ENCODE data around the gene SMLR1.
A peak's percentile ranks its signal among the peaks of the same experiment; 100 is the strongest.
"Not testable (repeated sequence)": the region's sequence is repeated elsewhere in the genome, so short reads cannot be mapped to it uniquely, and the experiment has no call there.

The SMLR1 gene

DNA sequence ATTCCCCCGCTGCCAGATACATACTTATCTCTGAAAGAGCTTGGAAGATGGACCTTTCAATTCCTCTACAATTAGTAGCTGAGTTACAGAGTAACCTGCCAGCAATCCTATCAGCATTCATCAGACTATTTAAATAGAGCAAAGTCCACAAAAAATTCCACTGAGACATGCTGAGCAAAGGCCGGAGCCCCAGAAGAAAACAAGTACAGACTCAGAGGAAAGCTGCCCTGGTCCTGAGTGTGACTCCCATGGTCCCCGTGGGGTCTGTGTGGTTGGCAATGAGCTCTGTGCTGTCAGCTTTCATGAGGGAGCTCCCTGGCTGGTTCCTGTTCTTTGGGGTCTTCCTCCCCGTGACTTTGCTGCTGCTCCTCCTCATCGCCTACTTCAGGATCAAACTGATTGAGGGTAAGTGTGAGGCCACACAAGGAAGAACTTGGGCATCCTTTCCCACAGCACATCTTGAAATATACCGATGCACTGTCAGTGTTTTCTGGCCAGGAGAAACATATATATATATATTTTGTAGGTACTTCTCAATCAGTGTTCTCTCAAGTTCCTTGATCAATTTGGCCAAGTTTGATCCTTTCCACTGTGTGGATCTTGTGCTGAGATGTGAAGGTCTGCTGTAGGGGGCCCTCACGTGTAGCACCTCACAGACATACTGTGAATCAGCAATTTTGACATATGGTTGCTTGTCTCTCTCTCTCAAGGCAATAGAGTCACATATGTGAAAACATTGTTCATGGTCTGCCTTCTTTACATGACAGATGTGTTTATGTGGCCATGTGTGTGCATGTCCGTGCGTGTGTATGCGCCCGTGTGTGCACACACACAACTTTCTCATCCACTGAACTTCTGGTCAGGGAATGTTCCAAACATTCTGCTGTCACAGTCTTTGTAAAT, at the start of gene SMLR1:
Gene SMLR1, plus strand, starts transcription at position 160 of the 903 bp plus-strand sequence. Its CDS starts 8 bp downstream, at position 168.
- DNase-seq (ENCODE audit: low spot score), result no peak

GRCh38 chr6:130778946-130779657, 48.1 kb upstream of the SMLR1 start:
- DNase-seq (ENCODE audit: low spot score), result no peak

DNA sequence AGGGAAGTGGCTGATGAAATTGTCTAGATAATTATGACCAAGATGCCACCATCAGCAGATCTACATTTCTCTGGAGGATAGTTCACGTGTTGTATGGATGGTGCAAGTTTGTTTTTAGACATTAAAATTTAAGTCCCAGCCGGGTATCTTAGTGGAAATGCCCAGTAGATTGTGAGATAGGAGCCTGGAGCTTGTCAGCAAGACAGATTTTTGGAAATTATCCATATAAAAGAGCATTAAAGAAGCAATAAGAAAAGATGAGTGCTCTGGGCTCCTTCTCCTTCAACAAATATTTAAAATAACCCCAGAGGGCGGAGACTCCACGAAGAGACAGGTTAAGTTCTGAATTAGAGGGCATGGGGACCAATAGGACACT, 47.6 kb upstream of the SMLR1 start:
- DNase-seq (ENCODE audit: low spot score), result no peak

- DNase-seq (ENCODE audit: low spot score), result no peak
Observed at GRCh38 chr6:130780122-130780521, 47.1 kb upstream of the SMLR1 start.

- DNase-seq (ENCODE audit: low spot score), result no peak
Observed at GRCh38 chr6:130781557-130781956, 45.6 kb upstream of the SMLR1 start.

- DNase-seq (ENCODE audit: low spot score), result no peak
Observed at GRCh38 chr6:130783416-130784107, 43.6 kb upstream of the SMLR1 start.

DNA sequence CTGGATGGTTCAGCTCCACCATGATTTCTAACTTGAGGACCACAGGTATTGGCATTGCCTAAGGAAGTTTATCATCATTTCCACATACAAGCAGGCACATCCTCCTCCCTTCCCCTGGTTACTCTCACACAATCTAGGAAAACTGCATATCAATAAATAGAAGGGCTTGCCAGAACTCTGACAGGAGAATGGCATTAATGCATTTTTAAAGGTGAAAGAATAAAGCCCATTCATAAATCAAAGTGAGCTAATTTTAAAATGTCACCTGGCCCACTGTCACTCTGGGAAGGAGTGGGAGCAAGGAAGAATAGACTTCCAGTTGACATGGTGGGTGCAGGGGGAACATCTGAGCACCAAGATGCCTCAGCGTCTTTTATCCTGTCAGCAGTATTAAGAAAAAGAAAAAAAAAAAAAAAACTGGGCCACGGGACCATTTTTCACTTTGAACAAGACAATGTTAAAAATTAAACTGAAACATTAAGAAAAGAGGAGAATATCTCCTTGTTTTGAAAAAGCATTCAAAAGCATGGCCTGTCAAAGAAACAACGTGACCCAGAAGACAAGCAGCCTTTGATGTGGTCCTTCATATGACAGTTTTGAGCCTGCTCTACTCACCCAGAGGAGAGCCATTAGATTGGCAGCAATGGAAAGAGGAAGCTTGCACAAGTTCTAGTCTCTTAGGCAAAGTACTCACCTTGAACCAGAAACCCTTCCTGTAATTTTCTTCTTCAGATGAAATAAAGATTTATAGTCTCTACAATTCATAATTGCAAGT, 39.3 kb upstream of the SMLR1 start:
- DNase-seq (ENCODE audit: low spot score), result no peak

GRCh38 chr6:130788954-130789353, 38.3 kb upstream of the SMLR1 start:
- no peak for DNase-seq (ENCODE audit: low spot score)

DNA sequence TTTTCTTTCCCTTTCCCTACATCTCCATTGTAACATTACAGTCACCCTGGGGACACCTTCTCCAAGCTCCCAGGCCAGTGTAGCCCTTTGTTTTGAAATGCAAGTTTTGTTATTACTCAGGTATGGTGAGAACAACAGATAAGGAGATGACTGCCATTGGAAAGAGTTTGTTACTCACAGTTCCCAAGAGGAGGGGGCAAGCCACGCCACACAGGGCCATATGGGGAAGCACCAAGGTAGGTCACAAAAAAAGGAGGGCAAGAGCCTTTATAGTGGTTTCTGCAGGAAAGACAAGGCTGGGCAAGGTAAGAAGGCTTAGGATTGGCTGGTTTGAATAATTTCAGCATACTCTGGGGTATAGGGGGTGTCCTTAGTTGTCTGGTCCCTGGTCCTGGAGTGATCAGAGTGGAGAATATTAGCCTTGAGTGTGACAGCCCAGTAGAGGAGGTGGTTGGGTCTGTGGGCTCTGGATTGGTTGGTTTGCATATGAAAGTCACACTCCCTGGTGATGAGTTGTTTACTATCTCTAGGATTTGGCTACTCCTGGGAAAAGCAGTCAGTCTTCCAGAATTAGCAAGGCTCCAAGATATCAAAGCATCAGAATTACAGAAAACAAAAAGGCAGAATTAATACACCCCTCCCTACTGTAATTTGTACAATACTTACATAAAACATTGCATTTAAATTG, 33.1 kb upstream of the SMLR1 start:
- DNase-seq (ENCODE audit: low spot score), result no peak

GRCh38 chr6:130794738-130795137, 32.5 kb upstream of the SMLR1 start:
- no peak for DNase-seq (ENCODE audit: low spot score)

DNA sequence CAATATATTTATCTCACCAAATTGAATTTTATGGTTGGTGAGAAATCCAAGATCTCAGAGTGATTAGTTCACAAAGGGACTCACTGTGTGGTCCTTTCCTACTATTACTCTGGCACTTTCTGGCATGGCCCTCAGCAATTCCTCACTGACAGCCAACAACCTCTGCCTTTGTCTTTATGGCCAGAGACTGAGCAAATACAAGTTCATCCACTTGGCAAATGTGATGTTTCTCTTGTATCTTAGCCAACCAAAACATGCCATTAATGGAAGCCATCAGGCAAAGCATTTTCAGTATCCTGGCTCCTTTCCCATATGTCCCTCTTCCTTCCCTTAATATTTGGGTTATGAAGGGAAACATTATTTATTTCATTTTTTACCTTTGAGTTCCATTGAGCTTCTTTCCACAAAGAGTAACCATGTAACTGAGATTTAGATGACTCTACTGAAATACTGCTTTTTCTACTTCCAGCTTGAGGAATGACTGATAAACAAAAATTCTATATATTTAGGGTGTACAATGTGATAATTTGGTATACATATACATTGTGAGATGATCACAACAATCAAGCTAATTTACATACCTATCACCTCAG, 30.8 kb upstream of the SMLR1 start:
- no peak for DNase-seq (ENCODE audit: low spot score)

DNA sequence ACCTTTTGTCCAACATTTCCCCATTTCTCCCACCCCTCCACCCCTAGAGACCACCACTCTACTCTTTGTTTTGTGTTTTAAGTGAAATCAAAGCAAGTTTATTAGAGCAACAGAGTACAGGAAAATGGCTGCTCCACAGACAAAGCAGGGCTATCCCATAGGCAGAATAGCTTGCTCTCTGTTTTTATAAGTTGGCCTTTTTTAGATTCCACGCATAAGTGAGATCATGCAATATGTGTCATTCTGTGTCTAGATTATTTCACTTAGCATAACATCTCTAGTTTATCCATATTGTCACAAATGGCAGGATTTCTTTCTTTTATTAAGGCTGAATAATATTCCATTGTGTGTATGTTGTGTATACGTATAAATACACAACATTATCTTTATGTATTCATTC, 30.1 kb upstream of the SMLR1 start:
- no peak for DNase-seq (ENCODE audit: low spot score)

DNA sequence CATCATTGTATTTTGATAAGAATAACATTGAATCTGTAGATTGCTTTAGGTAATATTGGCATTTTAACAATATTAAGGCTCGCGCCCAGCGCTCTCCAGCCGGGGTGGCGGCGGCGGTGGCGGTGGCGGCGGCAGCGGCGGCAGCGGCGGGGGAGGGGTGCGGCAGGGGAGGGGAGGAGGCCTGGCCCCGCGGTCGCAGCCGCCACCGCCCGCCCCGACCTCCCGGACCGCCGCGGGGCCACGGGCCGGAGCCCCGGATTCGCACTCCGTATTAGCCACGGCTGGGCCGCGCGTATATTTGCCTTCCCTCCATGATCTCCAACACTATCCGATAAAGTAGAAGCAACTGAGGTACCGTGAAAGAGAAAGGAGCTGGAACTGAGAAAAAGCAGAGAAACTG, 25.8 kb upstream of the SMLR1 start:
- DNase-seq (ENCODE audit: low spot score), result not testable (repeated sequence)

DNA sequence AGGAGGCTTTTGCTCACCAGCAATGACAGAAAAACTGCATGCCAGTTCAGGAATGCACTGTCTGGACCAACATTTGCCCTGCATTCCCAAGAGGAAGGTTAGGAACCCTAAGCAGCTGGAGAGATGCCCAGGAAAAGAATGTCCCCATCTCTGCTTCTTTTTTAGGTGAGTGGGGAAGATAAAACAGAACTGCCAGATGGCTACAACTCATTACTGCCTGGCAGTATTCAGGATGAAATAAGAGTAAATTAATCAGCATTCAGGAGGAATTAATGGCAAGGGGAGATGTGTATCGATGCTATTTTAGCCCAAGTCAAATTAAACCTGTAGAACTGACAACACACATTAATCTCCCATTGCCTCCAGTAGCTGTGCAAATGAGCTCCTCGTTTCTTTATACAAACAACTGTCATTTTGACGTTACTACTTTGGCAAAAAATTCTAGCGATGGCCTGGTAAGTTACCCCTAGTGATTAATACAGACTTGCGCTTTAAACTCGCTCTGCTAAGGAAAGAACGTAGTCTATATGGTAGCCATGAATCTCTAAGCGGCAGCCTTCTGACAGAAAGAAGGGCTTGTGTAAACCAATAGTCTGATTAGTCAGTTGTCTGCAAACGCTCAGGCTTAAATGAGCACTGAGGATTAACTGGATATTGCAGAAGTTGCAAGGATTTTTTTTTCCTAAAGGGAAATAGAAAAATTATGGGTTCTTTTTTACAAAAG, 16.7 kb upstream of the SMLR1 start:
- peak; percentile 13 for DNase-seq (ENCODE audit: low spot score)

- DNase-seq (ENCODE audit: low spot score), result no peak
Observed at GRCh38 chr6:130811932-130812331, 15.3 kb upstream of the SMLR1 start.

DNA sequence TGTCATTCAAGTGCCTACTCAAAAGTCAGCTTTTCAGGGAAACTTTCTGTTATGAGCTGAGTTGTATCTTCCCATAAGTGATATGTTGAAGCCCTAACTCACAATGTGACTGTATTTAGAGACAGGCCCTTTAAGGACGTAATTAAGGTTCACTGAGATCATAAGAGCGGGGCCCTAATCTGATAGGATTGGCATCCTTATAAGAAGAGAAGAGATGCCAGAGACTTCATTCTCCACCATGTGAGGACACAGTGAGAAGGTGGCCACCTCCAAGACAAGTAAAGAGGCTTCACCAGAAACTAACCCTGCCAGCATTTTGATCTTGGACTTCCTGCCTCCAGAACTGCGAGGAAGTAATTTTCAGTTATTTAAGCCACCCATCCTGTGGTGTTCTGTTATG, 12.7 kb upstream of the SMLR1 start:
- DNase-seq (ENCODE audit: low spot score), result no peak

GRCh38 chr6:130815200-130816071, 11.8 kb upstream of the SMLR1 start:
- no peak for DNase-seq (ENCODE audit: low spot score)

DNA sequence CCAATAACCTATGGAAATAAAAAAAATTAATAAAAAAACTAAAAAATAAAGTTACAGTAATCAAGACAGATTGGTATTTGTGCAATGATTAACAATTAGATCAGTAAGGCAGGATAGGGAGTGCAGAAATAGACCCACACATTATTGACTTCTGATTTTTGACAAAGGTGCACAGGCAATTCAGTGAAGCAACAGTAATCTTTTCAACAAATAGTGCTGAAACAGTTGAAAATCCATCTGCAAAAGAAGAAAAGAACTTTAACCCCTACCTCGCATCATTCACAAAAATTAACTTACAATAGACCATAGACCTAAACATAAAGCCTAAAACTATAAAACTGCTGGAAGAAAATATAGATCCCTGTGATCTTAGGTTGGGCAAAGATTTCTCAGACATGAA, 4.5 kb upstream of the SMLR1 start:
- DNase-seq (ENCODE audit: low spot score), result no peak

DNA sequence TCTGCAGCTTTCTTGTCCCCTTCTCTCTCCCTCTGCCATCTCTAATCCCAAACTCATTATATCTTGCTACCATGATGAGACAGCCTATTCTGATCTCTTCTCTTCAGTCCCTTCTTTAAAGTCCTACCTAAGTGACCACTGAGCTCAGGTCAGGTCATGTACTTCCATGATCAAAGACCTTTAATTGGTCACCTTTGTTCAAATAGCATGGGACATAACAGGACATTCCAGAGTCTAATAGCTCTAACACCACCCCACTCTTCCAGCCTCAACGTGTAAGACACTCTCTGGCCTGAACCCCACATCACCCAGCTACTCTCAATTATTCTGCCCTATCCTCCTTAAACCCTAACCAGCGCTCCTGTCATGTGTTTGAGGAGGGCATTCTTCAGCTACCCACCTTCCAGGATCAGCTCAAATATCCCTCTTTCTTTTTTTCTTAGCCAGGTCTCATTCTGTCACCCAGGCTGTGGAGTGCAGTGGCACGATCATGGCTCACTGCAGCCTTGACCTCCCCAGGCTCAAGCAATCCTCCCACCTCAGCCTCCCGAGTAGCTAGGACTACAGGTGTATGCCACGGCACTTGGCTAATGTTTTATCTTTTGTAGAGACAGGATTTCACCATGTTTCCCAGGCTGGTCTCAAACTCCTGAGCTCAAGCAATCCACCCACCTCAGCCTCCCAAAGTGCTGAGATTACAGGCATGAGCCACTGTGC, 2.1 kb upstream of the SMLR1 start:
- no peak for DNase-seq (ENCODE audit: low spot score)

Measured in cerebellar cortex (tissue), 1 donor.